K562 (cell line): ENCODE data around the gene SBK3. TPM values are rescaled to one million over a fixed set of nuclear protein-coding genes. Genes with fewer than 3 reads are reported as not detected.

ENCODE experiments used
- ATAC-seq: fragments of 200-7000 bp; cut with Tn5 transposase; 3 replicates; pipeline ENCODE4 v1.9.1; 2020; ENCODE audit warnings: moderate library complexity
- BruUV-seq: library from RNA; stranded (reverse); fragments of 400-500 nt; replicated peaks from 2 replicates; lab custom pipeline; 2021; lab: Mats Ljungman, UMichigan
- CTCF ChIA-PET: fragments of 300-600 bp; formaldehyde crosslinking; extraction: SDS; loops from one replicate; lab custom pipeline; 2021; ENCODE audit warnings: low intra/inter-chr PET ratio; lab: Yijun Ruan, JAX
- POLR2A ChIA-PET: fragments of 300-600, 350-650 bp; sonication (Branson Sonifier 250); formaldehyde crosslinking; extraction: SDS; loops from one replicate; lab custom pipeline; 2021; ENCODE audit warnings: antibody characterized with exemption, inconsistent platforms; lab: Yijun Ruan, JAX
- DNase-seq, 4 experiments: peaks; one replicate each; pipeline versions ENCODE4 v3.0.0 to v3.0.0-alpha.2; 2011 to 2018; ENCODE audit warnings: low spot score in 3 of 4, mixed read lengths in 3 of 4; ENCODE audit errors: extremely low read depth in 1 of 4
- FAIRE-seq: peaks from 2 replicates; lab custom pipeline; 2011; peaks lifted over from hg19 to GRCh38; lab: Jason Lieb, UNC
- H2AFZ ChIP-seq: 2 replicates; pipeline ENCODE4 v1.6.0; 2011; ENCODE audit warnings: low read depth, low read length, control low read depth, inconsistent platforms
- H3K27ac ChIP-seq: fragments of 200-600 bp; 3 replicates; pipeline ENCODE4 v1.8.0; 2011; ENCODE audit warnings: low read depth, mild to moderate bottlenecking, control low read depth, inconsistent platforms, low read length, moderate library complexity, mixed read lengths; ENCODE audit errors: extremely low read depth
- H3K27me3 ChIP-seq, 2 experiments: fragments of 300-600 bp in 1 of 2; 2 replicates in 1 of 2; 3 replicates in 1 of 2; pipeline versions ENCODE4 v1.6.0 to v1.8.0; 2011; ENCODE audit warnings: inconsistent platforms in 2 of 2, low read length in 2 of 2, mild to moderate bottlenecking in 1 of 2, mixed read lengths in 1 of 2, moderate library complexity in 1 of 2; ENCODE audit not compliant: control insufficient read depth in 2 of 2, insufficient read depth in 2 of 2
- H3K36me3 ChIP-seq: fragments of 300-600 bp; 3 replicates; pipeline ENCODE4 v1.8.0; 2011; ENCODE audit warnings: mild to moderate bottlenecking, low read length, inconsistent platforms; ENCODE audit not compliant: control insufficient read depth, insufficient read depth
- H3K4me1 ChIP-seq, 2 experiments: fragments of 200-600 bp in 1 of 2; replicated peaks in 1 of 2; 2 replicates in 1 of 2; 3 replicates in 1 of 2; pipeline versions ENCODE4 v1.5.1 to v1.8.0; 2011; ENCODE audit warnings: inconsistent platforms in 2 of 2, low read length in 2 of 2, mild to moderate bottlenecking in 1 of 2, mixed read lengths in 1 of 2, moderate library complexity in 1 of 2; ENCODE audit not compliant: control insufficient read depth in 2 of 2, insufficient read depth in 2 of 2
- H3K4me2 ChIP-seq: 2 replicates; pipeline ENCODE4 v1.6.1; 2011; ENCODE audit warnings: low read length, control low read depth, inconsistent platforms, mixed read lengths; ENCODE audit not compliant: insufficient read depth
- H3K4me3 ChIP-seq: fragments of 200-600 bp; sonication (generic), shearing (Covaris generic); 2 replicates; pipeline ENCODE4 v1.5.1; 2016; ENCODE audit warnings: control low read depth, inconsistent platforms
- H3K79me2 ChIP-seq: fragments of 200-600 bp; 3 replicates; pipeline ENCODE4 v1.8.0; 2011; ENCODE audit warnings: low read length, inconsistent platforms; ENCODE audit not compliant: control insufficient read depth, insufficient read depth
- H3K9ac ChIP-seq, 2 experiments: 2 replicates each; pipeline versions ENCODE4 v1.6.0 to v1.6.1; 2011; ENCODE audit warnings: low read depth in 2 of 2, low read length in 2 of 2, control low read depth in 1 of 2, inconsistent platforms in 1 of 2, mild to moderate bottlenecking in 1 of 2, mixed read lengths in 1 of 2; ENCODE audit not compliant: insufficient read depth in 1 of 2
- H3K9me1 ChIP-seq: one replicate; pipeline ENCODE4 v1.6.0; 2011; ENCODE audit warnings: inconsistent platforms, mild to moderate bottlenecking, low read length, moderate library complexity; ENCODE audit not compliant: control insufficient read depth, insufficient read depth
- H3K9me3 ChIP-seq: replicated peaks from 2 replicates; pipeline ENCODE4 v1.5.1; 2011; ENCODE audit warnings: low read depth, low read length, inconsistent platforms; ENCODE audit not compliant: control insufficient read depth, insufficient read depth
- H4K20me1 ChIP-seq: replicated peaks from 2 replicates; pipeline ENCODE4 v1.6.1; 2011; ENCODE audit warnings: low read length, inconsistent platforms, mixed read lengths; ENCODE audit not compliant: control insufficient read depth, insufficient read depth
- ARID1B ChIP-seq: fragments of 450-650 bp; IDR thresholded peaks from 2 replicates; pipeline ENCODE4 v1.6.1; 2016; ENCODE audit warnings: antibody characterized with exemption, mild to moderate bottlenecking, inconsistent platforms
- CBFA2T2 ChIP-seq: fragments of 450-650 bp; conservative IDR thresholded peaks from 2 replicates; pipeline ENCODE4 v1.6.1; 2017; ENCODE audit warnings: mild to moderate bottlenecking
- CBX3 ChIP-seq, 2 experiments: IDR thresholded peaks; 1 replicate in 1 of 2; 2 replicates in 1 of 2; pipeline ENCODE4 v1.6.1; 2012; ENCODE audit warnings: inconsistent platforms in 2 of 2, low read length in 2 of 2, borderline replicate concordance in 1 of 2, control low read depth in 1 of 2
- GATA2 ChIP-seq: sonication (generic); formaldehyde crosslinking; IDR thresholded peaks from 2 replicates; pipeline ENCODE4 v1.4.0; 2020; ENCODE audit warnings: mild to moderate bottlenecking, missing genetic modification reagents
- ILK ChIP-seq: fragments of 450-650 bp; IDR thresholded peaks from 2 replicates; pipeline ENCODE4 v1.6.1; 2016; ENCODE audit warnings: missing genetic modification characterization, low read depth, mild to moderate bottlenecking, missing compliant biosample characterization, moderate library complexity, borderline replicate concordance
- KAT8 ChIP-seq: fragments of 450-650 bp; IDR thresholded peaks from 2 replicates; pipeline ENCODE4 v1.6.1; 2016; ENCODE audit warnings: low read depth, mild to moderate bottlenecking
- KDM1A ChIP-seq, 2 experiments: fragments of 450-650 bp; IDR thresholded peaks; 2 replicates each; pipeline ENCODE4 v1.6.1; 2016; ENCODE audit warnings: mild to moderate bottlenecking in 2 of 2
- NFXL1 ChIP-seq: fragments of 450-650 bp; formaldehyde crosslinking; IDR thresholded peaks from 2 replicates; pipeline ENCODE4 v1.4.0; 2021; ENCODE audit warnings: mild to moderate bottlenecking
- NR3C1 ChIP-seq: sonication (generic); formaldehyde crosslinking; IDR thresholded peaks from 2 replicates; pipeline ENCODE4 v1.8.1; 2022; ENCODE audit warnings: missing genetic modification reagents
- POLR2G ChIP-seq: fragments of 200-400 bp; formaldehyde crosslinking; IDR thresholded peaks from 2 replicates; pipeline ENCODE4 v1.6.1; 2017; ENCODE audit warnings: low read depth, mild to moderate bottlenecking, antibody characterized with exemption, low read length, moderate library complexity
- RBM14 ChIP-seq: fragments of 200-400 bp; formaldehyde crosslinking; IDR thresholded peaks from 2 replicates; pipeline ENCODE4 v1.6.1; 2018; ENCODE audit warnings: low read depth, mild to moderate bottlenecking, low read length, moderate library complexity, borderline replicate concordance; ENCODE audit not compliant: insufficient read depth
- RCOR1 ChIP-seq, 2 experiments: IDR thresholded peaks; 2 replicates each; pipeline ENCODE4 v1.6.1; 2012; ENCODE audit warnings: low read depth in 2 of 2, low read length in 2 of 2, borderline replicate concordance in 1 of 2, improper control_type of control experiment in 1 of 2
- SAFB ChIP-seq: fragments of 200-400 bp; formaldehyde crosslinking; IDR thresholded peaks from 2 replicates; pipeline ENCODE4 v1.6.1; 2017; ENCODE audit warnings: low read depth, low read length, borderline replicate concordance
- SMARCA5 ChIP-seq: fragments of 450-650 bp; IDR thresholded peaks from 2 replicates; pipeline ENCODE4 v1.6.1; 2016
- TAL1 ChIP-seq: fragments of 450-650 bp; IDR thresholded peaks from 2 replicates; pipeline ENCODE4 v1.6.1; 2016; ENCODE audit warnings: mild to moderate bottlenecking
- TCF3 ChIP-seq: sonication (generic); formaldehyde crosslinking; IDR thresholded peaks from 2 replicates; pipeline ENCODE4 v1.4.0; 2020; ENCODE audit warnings: mild to moderate bottlenecking, missing genetic modification reagents
- TEAD4 ChIP-seq, 2 experiments: sonication (generic) in 1 of 2; formaldehyde crosslinking in 1 of 2; IDR thresholded peaks; 2 replicates each; pipeline versions ENCODE4 v1.6.1 to v1.8.0; 2012 to 2022; ENCODE audit warnings: borderline replicate concordance in 1 of 2, inconsistent platforms in 1 of 2, low read length in 1 of 2, mild to moderate bottlenecking in 1 of 2, missing genetic modification reagents in 1 of 2
- TRIM24 ChIP-seq, 2 experiments: fragments of 450-650 bp; IDR thresholded peaks; 2 replicates each; pipeline ENCODE4 v1.6.1; 2016
- ZNF239 ChIP-seq: fragments of 250-450 bp; sonication (Bioruptor Pico); IDR thresholded peaks from 2 replicates; pipeline ENCODE4 v1.4.0; 2020; ENCODE audit warnings: mild to moderate bottlenecking
- ZNF561 ChIP-seq: fragments of 450-650 bp; formaldehyde crosslinking; conservative IDR thresholded peaks from 2 replicates; pipeline ENCODE4 v1.4.0; 2020; ENCODE audit warnings: mild to moderate bottlenecking, moderate library complexity
- ZNF696 ChIP-seq: fragments of 250-450 bp; sonication (Bioruptor Pico); conservative IDR thresholded peaks from 2 replicates; pipeline ENCODE4 v1.4.0; 2020; ENCODE audit warnings: mild to moderate bottlenecking, moderate library complexity
- WGBS: fragments of 100-300 bp; shearing (Covaris generic); methylation state at CpG from one replicate; pipeline ENCODE4 v1.1.6; 2016; ENCODE audit warnings: low coverage, mixed read lengths; ENCODE audit not compliant: insufficient coverage; ENCODE audit errors: missing lambda C conversion rate; 5-methylcytosine and 5-hydroxymethylcytosine counted together
- in situ Hi-C: fragments of 300-500 bp; cut with MboI; formaldehyde crosslinking; loops from 4 replicates; pipeline ENCODE4 v1.15.0; 2018; ENCODE audit warnings: inconsistent platforms, mixed read lengths
- intact Hi-C: fragments of 100-400 bp; cut with micrococcal nuclease; formaldehyde crosslinking; loops from 2 replicates; pipeline ENCODE4 v1.14.2; 2022
- polyA plus RNA-seq, 8 experiments: library from polyadenylated mRNA; depleted of rRNA in 4 of 8; stranded (reverse) in 5 of 8; unstranded in 3 of 8; fragments of >200 nt; fragmentation: Nextera tagmentation in 2 of 8; fragmentation: Illumina TruSeq in 1 of 8; extraction: Ambion mirVana in 2 of 8; extraction: Trizol in 1 of 8; gene quantifications; 2 replicates each; pipeline versions ENCODE4 v1.2.1 to v1.2.3, GENCODE V29; 2011 to 2014; ENCODE audit warnings: inconsistent platforms in 1 of 8, missing spikeins in 1 of 8
- total RNA-seq, 7 experiments: library from RNA; depleted of rRNA in 6 of 7; stranded (reverse); fragments of >200 nt in 6 of 7; fragmentation: Illumina TruSeq in 2 of 7; extraction: Trizol in 2 of 7; gene quantifications; 2 replicates each; pipeline versions ENCODE4 v1.2.1 to v1.2.3, GENCODE V29; 2011 to 2021; ENCODE audit warnings: low replicate concordance in 1 of 7
- TF ChIP-seq, protein P1 (sequence below): sonication (generic); formaldehyde crosslinking; IDR thresholded peaks from 2 replicates; pipeline ENCODE4 v1.9.0; 2022; ENCODE audit warnings: mild to moderate bottlenecking, missing genetic modification reagents
- TF ChIP-seq, protein P2 (sequence below), 2 experiments: fragments of 250-450 bp in 1 of 2; fragments of 450-650 bp in 1 of 2; sonication (Bioruptor Pico) in 1 of 2; IDR thresholded peaks; 2 replicates each; pipeline versions ENCODE4 v1.6.1 to v1.8.0; 2016 to 2021; ENCODE audit warnings: mild to moderate bottlenecking in 2 of 2, moderate library complexity in 2 of 2, missing compliant biosample characterization in 1 of 2, missing genetic modification characterization in 1 of 2

The SBK3 gene
- total and polyA plus RNA-seq, 9 of the 15 experiments (the other 6 are each of a cell fraction or from before 2014, with no cell fraction given): 0.11 to 0.43 (median 0.13) TPM; not detected in 6

GRCh38 chr19:55520691-55521292, 24.6 kb downstream of the SBK3 start:
- ATAC-seq (no peak), DNase-seq (peak in 1 of 4 experiments; percentile 31), FAIRE-seq (peak; percentile 67)
- Histone ChIP-seq H3K4me3 (no peak overlapping the region), H4K20me1 (no peaks in the 10 kb centered on the region), H3K9me1 (no peaks in the 10 kb centered on the region), H3K4me1 (peaks cover 3 to 26% of the 10 kb centered on the region in 2 experiments; a peak in 4 of 5 replicates), H3K27ac (no peak overlapping the region), H3K9me3 (no peaks in the 10 kb centered on the region; the same call in 1 of the 2 replicates), H3K27me3 (no peaks in the 10 kb centered on the region; a peak in 1 of 5 replicates), H3K79me2 (no peaks in the 10 kb centered on the region), H3K9ac (peak overlapping the region in 1 of 2 experiments; percentile 70; a peak in 1 of 4 replicates), H2AFZ (no peak overlapping the region), H3K36me3 (no peaks in the 10 kb centered on the region), H3K4me2 (no peak overlapping the region)
- WGBS: 24% methylated on average over 14 of the region's 14 CpGs
- intact Hi-C loops: no loop called here
- ChIA-PET CTCF (no interaction called here), POLR2A (interaction anchor here (0.9 kb wide), 1 partner anchor 107 kb away, joined by 4 read pairs; no protein-coding TSS in a partner anchor)
- in situ Hi-C loops: no loop called here
- no TSS peak for BruUV-seq
- TF ChIP-seq SAFB: no peak
- TF ChIP-seq RBM14: no peak
- TF ChIP-seq TAL1: peak; percentile 36; the same call in 1 of the 2 replicates
- peak; percentile 42; the same call in 1 of the 2 replicates for TF ChIP-seq TEAD4 (IDR thresholded peaks at IDR 0.05; ENCODE audit: low read length)
- no peak for TF ChIP-seq TEAD4 (CRISPR knock-in tag; IDR thresholded peaks at IDR 0.05; ENCODE audit: borderline replicate concordance)
- no peak for TF ChIP-seq NFXL1 (CRISPR knock-in tag)
- peak; percentile 51; the same call in 1 of the 2 replicates for TF ChIP-seq TCF3 (CRISPR knock-in tag)
- TF ChIP-seq ILK (tag): no peak
- no peak for TF ChIP-seq NR3C1
- TF ChIP-seq GATA2 (CRISPR knock-in tag): 0 out of 2 replicates have a peak, but pooled peaks have one; percentile 25
- 0 out of 4 replicates have a peak, but pooled peaks have one; percentile 15 to 21 for TF ChIP-seq TRIM24 (IDR thresholded peaks at IDR 0.05)
- no peak for TF ChIP-seq POLR2G
- no peak for TF ChIP-seq ZNF239 (CRISPR knock-in tag)
- TF ChIP-seq ARID1B: peak; percentile 41
- TF ChIP-seq ZNF696 (CRISPR knock-in tag): no peak
- peak; percentile 76 to 90 for TF ChIP-seq KDM1A (IDR thresholded peaks at IDR 0.05)
- peak; percentile 58 for TF ChIP-seq CBFA2T2
- TF ChIP-seq, protein P1, sequence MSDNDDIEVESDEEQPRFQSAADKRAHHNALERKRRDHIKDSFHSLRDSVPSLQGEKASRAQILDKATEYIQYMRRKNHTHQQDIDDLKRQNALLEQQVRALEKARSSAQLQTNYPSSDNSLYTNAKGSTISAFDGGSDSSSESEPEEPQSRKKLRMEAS: peak; percentile 64
- TF ChIP-seq KAT8: no peak
- TF ChIP-seq CBX3 (IDR thresholded peaks at IDR 0.05; ENCODE audit: borderline replicate concordance in 1 of 2, low read length in 2 of 2): peak in 1 of 2 experiments; percentile 34; a peak in 1 of 3 replicates
- TF ChIP-seq, protein P2, sequence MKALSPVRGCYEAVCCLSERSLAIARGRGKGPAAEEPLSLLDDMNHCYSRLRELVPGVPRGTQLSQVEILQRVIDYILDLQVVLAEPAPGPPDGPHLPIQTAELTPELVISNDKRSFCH (CRISPR knock-in tag; IDR thresholded peaks at IDR 0.05): no peak
- TF ChIP-seq, protein P2 (tag; IDR thresholded peaks at IDR 0.05): no peak
- TF ChIP-seq ZNF561 (CRISPR knock-in tag): no peak
- TF ChIP-seq RCOR1 (IDR thresholded peaks at IDR 0.05; ENCODE audit: borderline replicate concordance in 1 of 2, low read depth in 2 of 2, low read length in 2 of 2): 0 out of 4 replicates have a peak, but pooled peaks of 1 of the 2 experiments have one; percentile 37
- peak; percentile 93; the same call in 1 of the 2 replicates for TF ChIP-seq SMARCA5
